Measurements from ENCODE around the gene RABGAP1L.

GRCh38 chr1:174800216-174800851, 641.0 kb downstream of the RABGAP1L start:
- TF ChIP-seq, protein P1, sequence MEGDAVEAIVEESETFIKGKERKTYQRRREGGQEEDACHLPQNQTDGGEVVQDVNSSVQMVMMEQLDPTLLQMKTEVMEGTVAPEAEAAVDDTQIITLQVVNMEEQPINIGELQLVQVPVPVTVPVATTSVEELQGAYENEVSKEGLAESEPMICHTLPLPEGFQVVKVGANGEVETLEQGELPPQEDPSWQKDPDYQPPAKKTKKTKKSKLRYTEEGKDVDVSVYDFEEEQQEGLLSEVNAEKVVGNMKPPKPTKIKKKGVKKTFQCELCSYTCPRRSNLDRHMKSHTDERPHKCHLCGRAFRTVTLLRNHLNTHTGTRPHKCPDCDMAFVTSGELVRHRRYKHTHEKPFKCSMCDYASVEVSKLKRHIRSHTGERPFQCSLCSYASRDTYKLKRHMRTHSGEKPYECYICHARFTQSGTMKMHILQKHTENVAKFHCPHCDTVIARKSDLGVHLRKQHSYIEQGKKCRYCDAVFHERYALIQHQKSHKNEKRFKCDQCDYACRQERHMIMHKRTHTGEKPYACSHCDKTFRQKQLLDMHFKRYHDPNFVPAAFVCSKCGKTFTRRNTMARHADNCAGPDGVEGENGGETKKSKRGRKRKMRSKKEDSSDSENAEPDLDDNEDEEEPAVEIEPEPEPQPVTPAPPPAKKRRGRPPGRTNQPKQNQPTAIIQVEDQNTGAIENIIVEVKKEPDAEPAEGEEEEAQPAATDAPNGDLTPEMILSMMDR (IDR thresholded peaks at IDR 0.05; ENCODE audit: insufficient read depth, low read length, poor library complexity, severe bottlenecking): no peak
- TF ChIP-seq EZH2phosphoT487 (conservative IDR thresholded peaks at IDR 0.05; ENCODE audit: low read length): no peak
